ENCODE results near the gene PARP16. TPM values are rescaled to one million over a fixed set of nuclear protein-coding genes. Genes with fewer than 3 reads are reported as not detected.
A peak's percentile ranks its signal among the peaks of the same experiment; 100 is the strongest.

Gene PARP16
- total RNA-seq, 1 experiment from 2014 or later, result 6.1 TPM

GRCh38 chr15:65212097-65212496 lies 74.6 kb downstream of the PARP16 start:
- Mint-ChIP-seq H3K9me3 (ENCODE audit: unreplicated experiment) (no peaks in the 10 kb centered on the region), H3K4me1 (ENCODE audit: insufficient read depth, unreplicated experiment) (no peaks in the 10 kb centered on the region), H3K27me3 (ENCODE audit: insufficient read depth, unreplicated experiment) (no peaks in the 10 kb centered on the region), H3K4me3 (ENCODE audit: unreplicated experiment) (no peak overlapping the region), H3K27ac (ENCODE audit: low read depth, unreplicated experiment) (no peak overlapping the region), H3K36me3 (ENCODE audit: insufficient read depth, unreplicated experiment) (no peaks in the 10 kb centered on the region)
- BruUV-seq (replicated peaks), result no TSS peak
- POLR2A ChIA-PET, result no interaction called here
- intact Hi-C loops (cut with micrococcal nuclease), result no loop called here
- TF ChIP-seq CTCF (IDR thresholded peaks at IDR 0.05; ENCODE audit: unreplicated experiment), result peak; percentile 17
- peak; percentile 30 for DNase-seq (ENCODE audit: unreplicated experiment)
- CTCF ChIA-PET, result interaction anchor here (0.6 to 1.2 kb wide), 4 partner anchors 10 to 461 kb away, joined by 3 to 4 read pairs (median 3); no protein-coding TSS in a partner anchor

- Mint-ChIP-seq H3K4me1 (ENCODE audit: insufficient read depth, unreplicated experiment) (no peaks in the 10 kb centered on the region), H3K36me3 (ENCODE audit: insufficient read depth, unreplicated experiment) (no peaks in the 10 kb centered on the region), H3K9me3 (ENCODE audit: unreplicated experiment) (no peaks in the 10 kb centered on the region), H3K27me3 (ENCODE audit: insufficient read depth, unreplicated experiment) (no peaks in the 10 kb centered on the region), H3K4me3 (ENCODE audit: unreplicated experiment) (no peak overlapping the region), H3K27ac (ENCODE audit: low read depth, unreplicated experiment) (no peak overlapping the region)
- intact Hi-C loops (cut with micrococcal nuclease), result no loop called here
- no peak for TF ChIP-seq CTCF (IDR thresholded peaks at IDR 0.05; ENCODE audit: unreplicated experiment)
- peak; percentile 28 for DNase-seq (ENCODE audit: unreplicated experiment)
- BruUV-seq (replicated peaks), result no TSS peak
- ChIA-PET CTCF (interaction anchor here (0.6 to 1.2 kb wide), 5 partner anchors 9 to 461 kb away, joined by 3 to 4 read pairs (median 3); no protein-coding TSS in a partner anchor), POLR2A (no interaction called here)
These were observed 75.2 kb downstream of the PARP16 start for GRCh38 chr15:65211482-65211982.

- H3K4me3 Mint-ChIP-seq (ENCODE audit: unreplicated experiment), result no peak within 1 kb of the TSS
- no TSS peak for BruUV-seq (replicated peaks)
- ChIA-PET POLR2A (no interaction called here), CTCF (interaction anchor here (0.7 to 1.2 kb wide), 3 partner anchors 9 to 16 kb away, joined by 3 to 4 read pairs (median 3); no protein-coding TSS in a partner anchor)
- intact Hi-C loops (cut with micrococcal nuclease), result no loop called here
- no peaks in the 10 kb centered on the region for H3K9me3 Mint-ChIP-seq (ENCODE audit: unreplicated experiment)
- H3K27ac Mint-ChIP-seq (ENCODE audit: low read depth, unreplicated experiment), result no peak within 1 kb of the TSS
- H3K27me3 Mint-ChIP-seq (ENCODE audit: insufficient read depth, unreplicated experiment), result no peaks in the 10 kb centered on the region
- H3K4me1 Mint-ChIP-seq (ENCODE audit: insufficient read depth, unreplicated experiment), result no peaks in the 10 kb centered on the region
- DNase-seq (ENCODE audit: unreplicated experiment), result no peak
- no peaks in the 10 kb centered on the region for H3K36me3 Mint-ChIP-seq (ENCODE audit: insufficient read depth, unreplicated experiment)
- no peak for TF ChIP-seq CTCF (IDR thresholded peaks at IDR 0.05; ENCODE audit: unreplicated experiment)
These were observed 75.8 kb downstream of the PARP16 start, which contains the start of gene CILP for GRCh38 chr15:65210770-65211481. Gene CILP (minus strand): TSS chr15:65211473. CDS start chr15:65209755, 1,718 bp downstream.

- intact Hi-C loops (cut with micrococcal nuclease), result no loop called here
- BruUV-seq (replicated peaks), result no TSS peak
- ChIA-PET CTCF (no interaction called here), POLR2A (no interaction called here)
- TF ChIP-seq CTCF (IDR thresholded peaks at IDR 0.05; ENCODE audit: unreplicated experiment), result no peak
- no peak for DNase-seq (ENCODE audit: unreplicated experiment)
- Mint-ChIP-seq H3K36me3 (ENCODE audit: insufficient read depth, unreplicated experiment) (no peaks in the 10 kb centered on the region), H3K9me3 (ENCODE audit: unreplicated experiment) (no peaks in the 10 kb centered on the region), H3K27me3 (ENCODE audit: insufficient read depth, unreplicated experiment) (no peaks in the 10 kb centered on the region), H3K4me3 (ENCODE audit: unreplicated experiment) (no peak overlapping the region), H3K4me1 (ENCODE audit: insufficient read depth, unreplicated experiment) (no peaks in the 10 kb centered on the region), H3K27ac (ENCODE audit: low read depth, unreplicated experiment) (no peak overlapping the region)
These were observed 76.7 kb downstream of the PARP16 start for GRCh38 chr15:65209701-65210643.
